Keratinocyte (primary cell): ENCODE measurements around the gene MPZL2. TPM values are rescaled to one million over a fixed set of nuclear protein-coding genes. Genes with fewer than 3 reads are reported as not detected.

Experiments
- DNase-seq: peaks from one replicate; pipeline ENCODE4 v3.0.0-alpha.2; 2011; ENCODE audit warnings: low read depth, missing footprints, low spot score
- FAIRE-seq: peaks from 2 replicates; lab custom pipeline; 2011; peaks lifted over from hg19 to GRCh38; lab: Jason Lieb, UNC
- H2AFZ ChIP-seq: 2 replicates; pipeline ENCODE4 v1.6.0; 2012; ENCODE audit warnings: low read length, control low read depth, inconsistent platforms; ENCODE audit not compliant: control insufficient read depth
- H3K27ac ChIP-seq: 2 replicates; pipeline ENCODE4 v1.5.1; 2011; ENCODE audit warnings: low read length; ENCODE audit not compliant: control insufficient read depth, insufficient read depth
- H3K27me3 ChIP-seq: 3 replicates; pipeline ENCODE4 v1.6.0; 2011; ENCODE audit warnings: low read length; ENCODE audit not compliant: control insufficient read depth, insufficient read depth; ENCODE audit errors: extremely low read depth
- H3K36me3 ChIP-seq, 2 experiments: 2 replicates in 1 of 2; 3 replicates in 1 of 2; pipeline ENCODE4 v1.5.1; 2011; ENCODE audit warnings: low read length in 2 of 2, mild to moderate bottlenecking in 1 of 2; ENCODE audit not compliant: control insufficient read depth in 2 of 2, insufficient read depth in 2 of 2; ENCODE audit errors: extremely low read depth in 1 of 2
- H3K4me1 ChIP-seq: 3 replicates; pipeline ENCODE4 v1.5.1; 2011; ENCODE audit warnings: low read length; ENCODE audit not compliant: control insufficient read depth, insufficient read depth; ENCODE audit errors: extremely low read depth
- H3K4me2 ChIP-seq: 3 replicates; pipeline ENCODE4 v1.6.0; 2011; ENCODE audit warnings: low read depth, low read length; ENCODE audit not compliant: control insufficient read depth, insufficient read depth; ENCODE audit errors: extremely low read depth
- H3K4me3 ChIP-seq, 3 experiments: fragments of 200-600 bp in 1 of 3; sonication (generic) in 1 of 3; 2 replicates in 2 of 3; 3 replicates in 1 of 3; pipeline ENCODE4 v1.5.1; 2011 to 2016; ENCODE audit warnings: low read length in 3 of 3, mild to moderate bottlenecking in 3 of 3, control low read depth in 2 of 3, inconsistent platforms in 1 of 3, low read depth in 1 of 3, mixed read lengths in 1 of 3, mixed run types in 1 of 3, moderate library complexity in 1 of 3; ENCODE audit not compliant: control insufficient read depth in 2 of 3, insufficient read depth in 2 of 3; ENCODE audit errors: extremely low read depth in 1 of 3
- H3K79me2 ChIP-seq: 2 replicates; pipeline ENCODE4 v1.6.0; 2012; ENCODE audit warnings: low read length; ENCODE audit not compliant: control insufficient read depth, insufficient read depth
- H3K9ac ChIP-seq: 3 replicates; pipeline ENCODE4 v1.6.0; 2011; ENCODE audit warnings: low read length; ENCODE audit not compliant: control insufficient read depth, insufficient read depth; ENCODE audit errors: extremely low read depth
- H3K9me1 ChIP-seq: 3 replicates; pipeline ENCODE4 v1.6.0; 2011; ENCODE audit warnings: low read length; ENCODE audit not compliant: control insufficient read depth, insufficient read depth; ENCODE audit errors: extremely low read depth
- H3K9me3 ChIP-seq: 2 replicates; pipeline ENCODE4 v1.5.1; 2012; ENCODE audit warnings: low read depth, low read length; ENCODE audit not compliant: control insufficient read depth
- H4K20me1 ChIP-seq: 3 replicates; pipeline ENCODE4 v1.6.0; 2011; ENCODE audit warnings: low read length; ENCODE audit not compliant: control insufficient read depth, insufficient read depth; ENCODE audit errors: extremely low read depth
- EZH2 ChIP-seq: IDR thresholded peaks from one replicate; pipeline ENCODE4 v1.6.1; 2012; ENCODE audit warnings: inconsistent platforms, mild to moderate bottlenecking, low read length, moderate library complexity
- dilution Hi-C: fragments of 300-500 bp; cut with MboI; formaldehyde crosslinking; loops from one replicate; pipeline ENCODE4 v1.7.0; 2020; ENCODE audit warnings: low sequenced_read_pairs; ENCODE audit not compliant: extremely low pct_ligation_motif_present
- polyA plus RNA-seq, 5 experiments: library from polyadenylated mRNA; depleted of rRNA in 3 of 5; stranded (reverse) in 3 of 5; stranded (forward) in 1 of 5; unstranded in 1 of 5; fragments of >200 nt; gene quantifications; 1 replicate in 1 of 5; 2 replicates in 3 of 5; 3 replicates in 1 of 5; pipeline versions ENCODE4 v1.2.1 to v1.2.3, GENCODE V29; 2011 to 2012; ENCODE audit warnings: missing spikeins in 2 of 5, low read depth in 1 of 5, low replicate concordance in 1 of 5
- TF ChIP-seq, protein P1 (sequence below), 3 experiments: IDR thresholded peaks in 1 of 3; conservative IDR thresholded peaks in 1 of 3; optimal IDR thresholded peaks in 1 of 3; 2 replicates in 2 of 3; 3 replicates in 1 of 3; pipeline versions ENCODE3 to v1.5.1; 2011; ENCODE audit warnings: low read length in 3 of 3, mild to moderate bottlenecking in 3 of 3, moderate library complexity in 2 of 3, control low read depth in 1 of 3, inconsistent platforms in 1 of 3; ENCODE audit not compliant: insufficient read depth in 2 of 3; ENCODE audit errors: extremely low read depth in 1 of 3

The MPZL2 gene
- polyA plus RNA-seq, 1 donor (not counting 4 experiments of a cell fraction or from before 2014, with no cell fraction given) = 225 TPM

DNA sequence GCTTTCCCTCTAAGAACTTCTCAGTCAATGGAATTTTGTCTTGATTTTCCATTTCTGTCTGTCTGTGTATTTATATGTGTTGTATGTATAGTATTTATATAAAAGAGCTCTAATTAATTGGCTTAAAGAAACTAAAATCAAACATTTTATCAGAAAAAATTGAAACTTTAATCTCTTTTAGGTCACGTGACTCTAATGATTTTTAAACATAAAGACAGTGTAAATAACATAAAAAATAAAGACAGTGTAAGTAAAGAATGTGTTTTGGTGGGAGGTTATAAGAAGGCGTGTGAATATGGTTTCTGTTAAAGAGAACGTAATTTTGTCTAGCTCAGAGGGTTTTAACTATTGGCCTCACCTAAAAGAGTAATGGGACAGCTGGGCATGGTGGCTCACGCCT lies 41.7 kb downstream of the MPZL2 start:
- no peak for DNase-seq
- dilution Hi-C loops = no loop called here
- no peaks in the 10 kb centered on the region for H3K9me1 ChIP-seq
- H3K27ac ChIP-seq = no peak overlapping the region
- peaks cover 5% of the 10 kb centered on the region for H3K27me3 ChIP-seq
- H3K9me3 ChIP-seq = no peaks in the 10 kb centered on the region
- TF ChIP-seq, protein P1, sequence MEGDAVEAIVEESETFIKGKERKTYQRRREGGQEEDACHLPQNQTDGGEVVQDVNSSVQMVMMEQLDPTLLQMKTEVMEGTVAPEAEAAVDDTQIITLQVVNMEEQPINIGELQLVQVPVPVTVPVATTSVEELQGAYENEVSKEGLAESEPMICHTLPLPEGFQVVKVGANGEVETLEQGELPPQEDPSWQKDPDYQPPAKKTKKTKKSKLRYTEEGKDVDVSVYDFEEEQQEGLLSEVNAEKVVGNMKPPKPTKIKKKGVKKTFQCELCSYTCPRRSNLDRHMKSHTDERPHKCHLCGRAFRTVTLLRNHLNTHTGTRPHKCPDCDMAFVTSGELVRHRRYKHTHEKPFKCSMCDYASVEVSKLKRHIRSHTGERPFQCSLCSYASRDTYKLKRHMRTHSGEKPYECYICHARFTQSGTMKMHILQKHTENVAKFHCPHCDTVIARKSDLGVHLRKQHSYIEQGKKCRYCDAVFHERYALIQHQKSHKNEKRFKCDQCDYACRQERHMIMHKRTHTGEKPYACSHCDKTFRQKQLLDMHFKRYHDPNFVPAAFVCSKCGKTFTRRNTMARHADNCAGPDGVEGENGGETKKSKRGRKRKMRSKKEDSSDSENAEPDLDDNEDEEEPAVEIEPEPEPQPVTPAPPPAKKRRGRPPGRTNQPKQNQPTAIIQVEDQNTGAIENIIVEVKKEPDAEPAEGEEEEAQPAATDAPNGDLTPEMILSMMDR (optimal IDR thresholded peaks at IDR 0.05 in 1 of 3, IDR thresholded peaks at IDR 0.05 in 1 of 3, conservative IDR thresholded peaks at IDR 0.05 in 1 of 3; ENCODE audit: extremely low read depth in 1 of 3, insufficient read depth in 2 of 3, low read length in 3 of 3) = no peak
- no peak for TF ChIP-seq EZH2
- no peak for FAIRE-seq
- no peak overlapping the region for H3K4me2 ChIP-seq
- H2AFZ ChIP-seq = no peak overlapping the region
- H3K79me2 ChIP-seq = no peaks in the 10 kb centered on the region
- no peak overlapping the region for H3K9ac ChIP-seq
- no peak overlapping the region for H3K4me3 ChIP-seq
- no peaks in the 10 kb centered on the region for H4K20me1 ChIP-seq
- H3K36me3 ChIP-seq = peaks cover 2% of the 10 kb centered on the region in 2 experiments
- no peaks in the 10 kb centered on the region for H3K4me1 ChIP-seq

DNA sequence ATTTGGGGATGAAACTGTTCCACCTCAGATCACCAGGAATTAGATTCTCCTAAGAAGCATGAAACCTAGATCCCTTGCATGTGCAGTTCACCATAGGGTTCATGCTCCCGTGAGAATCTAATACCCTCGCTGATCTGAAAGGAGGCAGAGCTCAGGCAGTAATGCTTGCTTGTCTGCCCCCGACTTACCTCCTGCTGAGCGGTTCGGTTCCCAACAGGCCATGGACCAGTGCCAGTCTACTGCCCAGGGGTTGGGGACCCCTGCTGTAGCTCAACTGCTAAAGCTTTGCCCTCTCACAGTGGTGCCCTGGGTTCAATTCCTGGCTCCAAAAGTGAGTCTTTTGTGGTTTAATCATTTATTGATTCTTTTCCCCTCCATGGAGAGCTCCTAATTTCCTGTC lies 42.7 kb downstream of the MPZL2 start:
- no peaks in the 10 kb centered on the region for H3K9me3 ChIP-seq
- H3K27me3 ChIP-seq = peaks cover 5% of the 10 kb centered on the region
- no peak overlapping the region for H3K4me3 ChIP-seq
- H3K9ac ChIP-seq = no peak overlapping the region
- no peaks in the 10 kb centered on the region for H3K79me2 ChIP-seq
- DNase-seq (no peak), FAIRE-seq (no peak)
- no peaks in the 10 kb centered on the region for H3K4me1 ChIP-seq
- no peaks in the 10 kb centered on the region for H3K9me1 ChIP-seq
- no peak overlapping the region for H3K27ac ChIP-seq
- H4K20me1 ChIP-seq = no peaks in the 10 kb centered on the region
- no peaks in the 10 kb centered on the region for H3K36me3 ChIP-seq
- no peak overlapping the region for H2AFZ ChIP-seq
- no peak for TF ChIP-seq EZH2
- TF ChIP-seq, protein P1 (optimal IDR thresholded peaks at IDR 0.05 in 1 of 3, IDR thresholded peaks at IDR 0.05 in 1 of 3, conservative IDR thresholded peaks at IDR 0.05 in 1 of 3; ENCODE audit: extremely low read depth in 1 of 3, insufficient read depth in 2 of 3, low read length in 3 of 3) = no peak
- no peak overlapping the region for H3K4me2 ChIP-seq
- dilution Hi-C loops = no loop called here
